Left lung (tissue), 10 donors: Measurements from ENCODE around the gene DCXR. TPM values are rescaled to one million over a fixed set of nuclear protein-coding genes. Genes with fewer than 3 reads are reported as not detected.
A peak's percentile ranks its signal among the peaks of the same experiment; 100 is the strongest.

ENCODE experiments used
- ATAC-seq: fragments of 200-7000 bp; cut with Tn5 transposase; one replicate; pipeline ENCODE4 v1.9.1; 2020; ENCODE audit warnings: moderate library complexity
- DNase-seq, 4 donors: peaks; one replicate each; pipeline ENCODE4 v3.0.0-alpha.2; 2013 to 2020
- H3K27ac ChIP-seq, 2 donors: fragments of 200-600 bp; sonication (generic) in 1 of 2; one replicate each; pipeline versions ENCODE4 v1.5.0 to v1.8.0; 2020 to 2021
- H3K27me3 ChIP-seq, 2 donors: fragments of 200-600 bp; sonication (generic) in 1 of 2; one replicate each; pipeline versions ENCODE4 v1.5.0 to v1.8.0; 2020 to 2021
- H3K36me3 ChIP-seq, 2 donors: fragments of 200-600 bp; sonication (generic) in 1 of 2; one replicate each; pipeline versions ENCODE4 v1.5.0 to v1.8.0; 2020 to 2021
- H3K4me1 ChIP-seq, 2 donors: fragments of 200-600 bp; one replicate each; pipeline ENCODE4 v1.8.0; 2021
- H3K4me3 ChIP-seq, 2 donors: fragments of 200-600 bp; sonication (generic) in 1 of 2; one replicate each; pipeline versions ENCODE4 v1.5.0 to v1.8.0; 2020 to 2021; ENCODE audit warnings: mild to moderate bottlenecking in 1 of 2
- H3K9me3 ChIP-seq, 2 donors: fragments of 200-600 bp; sonication (generic) in 1 of 2; one replicate each; pipeline versions ENCODE4 v1.5.0 to v1.8.0; 2020 to 2021
- CTCF ChIP-seq, 2 donors: fragments of 200-600 bp; sonication (generic) in 1 of 2; IDR thresholded peaks; one replicate each; pipeline versions ENCODE4 v1.5.0 to v1.8.0; 2021; ENCODE audit warnings: antibody characterized with exemption in 2 of 2
- intact Hi-C, 2 donors: fragments of 100-400 bp; cut with DNase I; formaldehyde crosslinking; loops; one replicate each; pipeline versions ENCODE4 v1.11.2 to v1.14.2; 2022
- polyA plus RNA-seq, 6 donors: library from polyadenylated mRNA; unstranded; fragments of 120-200 nt; gene quantifications; one replicate each; pipeline ENCODE4 v1.2.1, GENCODE V29; 2013; ENCODE audit not compliant: insufficient read length in 6 of 6
- total RNA-seq, 2 donors: library from RNA; stranded (reverse); fragmentation: NEBNext Ultra II Directional; extraction: Animal tissue kit (Norgen Biotek cat#: 25700); gene quantifications; one replicate each; pipeline ENCODE4 v1.2.1, GENCODE V29; 2021
- donor health status: DM: no; HTN: yes; CAD: no.
- donor health status: DM: no; HTN: no; CAD: no.

The DCXR gene
- total and polyA plus RNA-seq, 8 donors = 56.0 to 152 (median 79.4) TPM

DNA sequence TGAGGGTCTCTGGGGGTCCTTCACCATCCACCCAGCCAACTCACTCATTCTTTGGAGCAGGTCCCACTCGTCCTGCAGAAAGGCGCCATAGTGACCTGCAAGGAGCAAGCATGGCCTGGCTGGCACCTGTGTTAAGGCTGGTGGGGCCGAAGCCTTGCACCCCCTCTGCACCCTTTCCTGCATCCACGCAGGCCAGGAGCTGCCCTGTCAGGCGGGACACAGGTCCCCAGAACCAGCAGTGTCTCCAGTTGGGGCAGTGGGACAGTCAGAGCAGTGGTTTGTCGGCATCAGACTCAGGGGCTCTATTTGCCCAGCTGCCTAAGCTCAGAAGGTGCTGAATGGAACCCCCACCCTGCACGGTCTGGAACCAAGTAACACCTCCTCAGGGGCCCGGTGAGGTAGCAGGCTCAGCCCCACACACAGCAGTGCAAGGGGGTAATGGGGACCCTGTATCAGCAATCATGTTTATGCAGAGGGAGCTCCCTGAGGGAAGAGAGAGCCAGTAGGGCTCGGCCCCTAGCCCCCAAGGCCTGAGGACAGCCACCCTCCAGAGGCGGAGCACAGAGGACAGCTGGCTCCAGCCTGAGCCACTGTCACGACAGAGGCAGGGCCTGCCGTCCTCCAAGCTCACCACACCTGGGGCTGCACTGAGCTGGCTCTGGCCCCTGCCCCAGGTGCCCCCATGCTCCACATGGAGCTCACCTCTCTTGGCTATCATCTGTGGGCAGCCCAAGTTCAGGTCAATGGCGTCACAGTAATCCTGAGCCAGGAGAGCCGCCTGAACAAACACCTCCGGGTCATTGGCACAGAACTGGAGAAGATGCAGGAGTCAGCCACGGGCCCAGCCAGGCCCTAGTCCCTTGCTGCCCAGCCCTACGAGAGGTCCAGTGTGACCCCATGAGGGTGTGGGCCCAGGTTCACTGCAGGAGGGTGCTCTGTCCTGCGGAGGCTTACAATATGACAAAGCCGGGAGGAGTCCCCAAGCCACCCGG lies 26.2 kb upstream of the DCXR start:
- Histone ChIP-seq H3K9me3 (no peaks in the 10 kb centered on the region), H3K36me3 (peaks cover 0 to 49% of the 10 kb centered on the region in 2 donors), H3K4me1 (peaks cover 18 to 28% of the 10 kb centered on the region in 2 donors), H3K4me3 (peak overlapping the region in 1 of 2 donors; percentile 91), H3K27me3 (no peaks in the 10 kb centered on the region), H3K27ac (no peak overlapping the region)
- DNase-seq (peak in 1 of 4 donors; percentile 59), ATAC-seq (no peak)
- intact Hi-C loops = no loop called here
- TF ChIP-seq CTCF (IDR thresholded peaks at IDR 0.05) = no peak

DNA sequence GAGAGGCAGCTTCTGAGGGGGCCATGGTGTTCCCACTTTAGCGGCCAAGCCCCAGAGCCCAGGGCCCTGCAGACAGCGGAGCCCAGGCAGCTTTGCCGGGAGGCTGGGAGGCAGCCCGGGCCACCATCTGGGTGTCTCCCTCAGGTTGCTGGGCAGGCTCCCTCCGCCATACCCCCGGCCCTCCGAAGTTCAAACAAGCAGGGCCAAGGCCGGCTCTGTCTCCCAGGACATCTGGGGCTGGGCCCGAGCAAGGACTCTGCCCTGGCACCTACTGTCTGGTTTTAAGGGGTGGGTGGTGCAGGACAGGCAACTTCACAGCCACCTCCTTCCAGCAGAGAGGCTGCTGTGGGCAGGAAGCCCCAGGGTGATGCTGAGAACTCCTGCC lies 25.5 kb upstream of the DCXR start:
- no peaks in the 10 kb centered on the region for H3K27me3 ChIP-seq
- intact Hi-C loops = no loop called here
- H3K36me3 ChIP-seq = peaks cover 0 to 57% of the 10 kb centered on the region in 2 donors
- DNase-seq (peak in 1 of 4 donors; percentile 67), ATAC-seq (no peak)
- H3K4me3 ChIP-seq = no peak overlapping the region
- no peak for TF ChIP-seq CTCF (IDR thresholded peaks at IDR 0.05)
- no peaks in the 10 kb centered on the region for H3K9me3 ChIP-seq
- peaks cover 18 to 28% of the 10 kb centered on the region in 2 donors for H3K4me1 ChIP-seq
- no peak overlapping the region for H3K27ac ChIP-seq

- no peak for TF ChIP-seq CTCF (IDR thresholded peaks at IDR 0.05)
- no peak overlapping the region for H3K4me3 ChIP-seq
- no peak overlapping the region for H3K27ac ChIP-seq
- no peaks in the 10 kb centered on the region for H3K9me3 ChIP-seq
- DNase-seq (peak in 1 of 4 donors; percentile 64), ATAC-seq (no peak)
- no peaks in the 10 kb centered on the region for H3K27me3 ChIP-seq
- H3K4me1 ChIP-seq = peaks cover 18 to 28% of the 10 kb centered on the region in 2 donors
- peaks cover 0 to 63% of the 10 kb centered on the region in 2 donors for H3K36me3 ChIP-seq
- intact Hi-C loops = no loop called here
Measured at GRCh38 chr17:82062076-82062983, 24.8 kb upstream of the DCXR start.

GRCh38 chr17:82061047-82061925 lies 23.8 kb upstream of the DCXR start:
- intact Hi-C loops = no loop called here
- H3K4me1 ChIP-seq = peaks cover 16 to 25% of the 10 kb centered on the region in 2 donors
- DNase-seq (peak in 1 of 4 donors; percentile 62), ATAC-seq (no peak)
- no peaks in the 10 kb centered on the region for H3K27me3 ChIP-seq
- H3K4me3 ChIP-seq = no peak overlapping the region
- H3K36me3 ChIP-seq = peaks cover 0 to 74% of the 10 kb centered on the region in 2 donors
- no peaks in the 10 kb centered on the region for H3K9me3 ChIP-seq
- TF ChIP-seq CTCF (IDR thresholded peaks at IDR 0.05) = no peak
- H3K27ac ChIP-seq = no peak overlapping the region
